C4-2B (cell line): ENCODE results near the gene CUX1.

Source experiments
- H3K27ac ChIP-seq: fragments of 450-650 bp; 2 replicates; pipeline ENCODE4 v1.5.1; 2017
- CTCF ChIP-seq: fragments of 450-650 bp; conservative IDR thresholded peaks from 2 replicates; pipeline ENCODE4 v1.5.1; 2017; ENCODE audit warnings: mild to moderate bottlenecking
- ZFX ChIP-seq: fragments of 450-650 bp; IDR thresholded peaks from 2 replicates; pipeline ENCODE4 v1.6.1; 2017

The CUX1 gene

GRCh38 chr7:101953248-101953819 lies 135.9 kb downstream of the CUX1 start:
- no peak overlapping the region for H3K27ac ChIP-seq
- TF ChIP-seq CTCF: no peak
- no peak for TF ChIP-seq ZFX

DNA sequence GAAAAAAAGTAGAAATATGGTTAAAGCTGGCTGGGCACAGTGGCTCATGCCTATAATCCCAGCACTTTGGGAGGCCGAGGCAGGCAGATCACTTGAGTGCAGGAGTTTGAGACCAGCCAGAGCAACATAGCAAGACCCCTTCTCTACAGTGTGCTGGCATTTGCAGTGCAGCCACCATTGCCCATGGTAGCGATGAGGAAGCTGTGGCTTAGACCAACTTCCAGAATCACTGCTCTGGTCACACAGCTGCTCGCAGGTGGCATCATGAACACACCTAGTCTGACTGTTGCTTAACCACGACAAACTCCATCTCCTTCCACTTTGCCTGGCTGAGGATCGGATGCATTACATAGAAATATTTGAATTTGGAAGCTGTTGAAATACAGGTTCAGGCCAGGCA lies 137.1 kb downstream of the CUX1 start:
- TF ChIP-seq CTCF (no peak), ZFX (no peak)

GRCh38 chr7:101956130-101956529 lies 138.7 kb downstream of the CUX1 start:
- H3K27ac ChIP-seq: no peak overlapping the region
- TF ChIP-seq ZFX: no peak
- TF ChIP-seq CTCF: no peak

More for the DNA sequence above, 137.1 kb downstream of the CUX1 start:
- no peak overlapping the region for H3K27ac ChIP-seq

GRCh38 chr7:101957744-101958525 lies 140.5 kb downstream of the CUX1 start:
- TF ChIP-seq CTCF (no peak), ZFX (no peak)
- no peak overlapping the region for H3K27ac ChIP-seq

DNA sequence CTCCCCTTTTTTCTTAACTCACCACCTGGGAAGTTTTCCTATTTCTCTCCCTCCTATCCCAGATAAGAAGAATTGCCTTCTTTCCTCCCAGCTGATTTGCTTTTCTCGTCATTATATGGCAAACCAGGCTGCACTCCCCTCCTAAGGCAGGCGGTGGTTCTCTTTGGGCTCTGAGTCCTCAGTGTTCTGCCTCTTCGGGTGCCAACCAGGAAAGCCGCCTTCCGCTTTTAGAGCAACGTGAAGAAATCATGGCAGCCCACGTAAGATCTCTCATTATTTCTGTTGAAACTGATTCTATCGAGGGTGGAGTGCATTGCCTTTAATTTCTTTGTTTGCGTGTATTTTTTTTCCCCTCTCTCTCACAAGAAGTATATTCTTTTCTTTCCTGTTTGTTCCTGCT lies 141.9 kb downstream of the CUX1 start:
- no peak for TF ChIP-seq ZFX
- H3K27ac ChIP-seq: no peak overlapping the region

- no peak overlapping the region for H3K27ac ChIP-seq
- TF ChIP-seq CTCF (no peak), ZFX (no peak)
These were observed 142.4 kb downstream of the CUX1 start for GRCh38 chr7:101959829-101960228.

DNA sequence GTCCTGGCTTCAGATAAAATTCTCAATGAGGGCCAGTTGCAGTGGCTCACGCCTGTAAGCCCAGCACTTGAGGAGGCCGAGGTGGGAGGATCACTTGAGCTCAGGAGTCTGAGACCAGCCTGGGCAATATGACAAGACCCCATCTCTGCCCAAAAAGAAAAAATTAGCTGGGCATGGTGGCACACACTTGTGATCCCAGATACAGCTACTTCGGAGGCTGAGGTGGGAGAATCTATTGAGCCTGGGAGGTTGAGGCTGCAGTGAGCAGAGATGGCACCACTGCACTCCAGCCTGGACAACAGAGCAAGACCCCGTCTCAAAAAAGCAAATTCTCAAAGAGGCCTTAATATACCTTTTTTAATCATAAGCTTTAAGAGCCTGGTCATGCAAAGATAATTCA lies 142.9 kb downstream of the CUX1 start:
- H3K27ac ChIP-seq: no peak overlapping the region
- no peak for TF ChIP-seq ZFX

DNA sequence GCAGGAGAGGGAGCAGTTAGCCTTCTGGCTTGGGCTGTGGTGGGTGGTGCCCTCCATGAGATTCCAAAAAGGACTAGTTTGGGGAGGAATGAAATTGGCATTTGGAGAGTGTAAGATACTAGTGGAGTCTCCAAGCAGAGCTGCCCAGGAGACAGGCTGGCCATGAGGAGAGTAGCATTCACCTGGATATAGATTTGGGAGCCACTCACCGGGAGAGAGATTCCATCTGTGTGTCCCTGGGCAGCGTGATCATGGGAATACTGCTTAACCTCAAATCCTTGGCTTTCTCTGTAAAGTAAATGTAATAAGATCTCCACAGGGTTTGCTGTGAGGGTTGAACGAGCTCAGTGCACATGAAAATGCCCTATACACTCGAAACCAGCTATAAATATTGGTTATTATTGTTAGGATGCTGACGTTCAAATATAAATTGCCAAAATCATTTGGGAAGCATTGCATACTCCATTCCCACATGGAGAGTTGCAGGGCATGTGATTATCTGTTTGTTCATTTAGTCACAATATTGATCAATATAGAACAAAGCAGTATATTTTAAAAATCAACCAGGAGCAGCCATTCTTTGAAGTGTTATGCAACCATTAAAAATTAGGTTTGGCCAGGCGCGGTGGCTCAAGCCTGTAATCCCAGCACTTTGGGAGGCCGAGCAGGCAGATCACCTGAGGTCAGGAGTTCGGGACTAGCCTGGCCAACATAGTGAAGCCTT lies 143.7 kb downstream of the CUX1 start:
- no peak for TF ChIP-seq ZFX
- TF ChIP-seq CTCF: no peak
- no peak overlapping the region for H3K27ac ChIP-seq
